ENCODE results near the gene ADGRG7.

DNA sequence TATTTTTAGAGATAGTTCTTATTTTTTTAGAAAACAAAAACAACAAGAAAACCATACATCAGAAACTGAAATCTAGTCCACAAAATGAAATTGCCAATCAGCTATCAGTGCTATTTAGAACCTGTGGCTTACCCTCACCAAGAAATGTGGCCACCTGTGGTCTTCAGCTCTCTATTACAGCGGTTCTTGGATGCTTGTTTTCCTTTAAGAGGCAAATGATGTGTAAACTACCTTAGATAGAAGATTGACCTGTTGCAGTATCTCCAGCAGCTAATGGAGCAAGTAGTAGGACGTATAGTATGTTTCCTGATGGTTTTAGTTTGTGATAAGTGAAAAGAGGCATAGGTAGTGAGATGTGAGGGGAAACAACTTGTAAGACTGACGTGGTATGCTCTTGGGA lies 121.1 kb downstream of the ADGRG7 start:
- TF ChIP-seq RBBP5 (IDR thresholded peaks at IDR 0.05; ENCODE audit: borderline replicate concordance, insufficient read depth, low read length, poor library complexity, severe bottlenecking) = no peak
- no peak for TF ChIP-seq EZH2 (IDR thresholded peaks at IDR 0.05; ENCODE audit: borderline replicate concordance, low read depth, low read length)
- TF ChIP-seq PHF8 (IDR thresholded peaks at IDR 0.05; ENCODE audit: borderline replicate concordance, low read length) = no peak
- TF ChIP-seq ARNT (IDR thresholded peaks at IDR 0.05) = no peak
- TF ChIP-seq, protein P1, sequence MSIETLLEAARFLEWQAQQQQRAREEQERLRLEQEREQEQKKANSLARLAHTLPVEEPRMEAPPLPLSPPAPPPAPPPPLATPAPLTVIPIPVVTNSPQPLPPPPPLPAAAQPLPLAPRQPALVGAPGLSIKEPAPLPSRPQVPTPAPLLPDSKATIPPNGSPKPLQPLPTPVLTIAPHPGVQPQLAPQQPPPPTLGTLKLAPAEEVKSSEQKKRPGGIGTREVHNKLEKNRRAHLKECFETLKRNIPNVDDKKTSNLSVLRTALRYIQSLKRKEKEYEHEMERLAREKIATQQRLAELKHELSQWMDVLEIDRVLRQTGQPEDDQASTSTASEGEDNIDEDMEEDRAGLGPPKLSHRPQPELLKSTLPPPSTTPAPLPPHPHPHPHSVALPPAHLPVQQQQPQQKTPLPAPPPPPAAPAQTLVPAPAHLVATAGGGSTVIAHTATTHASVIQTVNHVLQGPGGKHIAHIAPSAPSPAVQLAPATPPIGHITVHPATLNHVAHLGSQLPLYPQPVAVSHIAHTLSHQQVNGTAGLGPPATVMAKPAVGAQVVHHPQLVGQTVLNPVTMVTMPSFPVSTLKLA (conservative IDR thresholded peaks at IDR 0.05) = no peak
- TF ChIP-seq, protein P2, sequence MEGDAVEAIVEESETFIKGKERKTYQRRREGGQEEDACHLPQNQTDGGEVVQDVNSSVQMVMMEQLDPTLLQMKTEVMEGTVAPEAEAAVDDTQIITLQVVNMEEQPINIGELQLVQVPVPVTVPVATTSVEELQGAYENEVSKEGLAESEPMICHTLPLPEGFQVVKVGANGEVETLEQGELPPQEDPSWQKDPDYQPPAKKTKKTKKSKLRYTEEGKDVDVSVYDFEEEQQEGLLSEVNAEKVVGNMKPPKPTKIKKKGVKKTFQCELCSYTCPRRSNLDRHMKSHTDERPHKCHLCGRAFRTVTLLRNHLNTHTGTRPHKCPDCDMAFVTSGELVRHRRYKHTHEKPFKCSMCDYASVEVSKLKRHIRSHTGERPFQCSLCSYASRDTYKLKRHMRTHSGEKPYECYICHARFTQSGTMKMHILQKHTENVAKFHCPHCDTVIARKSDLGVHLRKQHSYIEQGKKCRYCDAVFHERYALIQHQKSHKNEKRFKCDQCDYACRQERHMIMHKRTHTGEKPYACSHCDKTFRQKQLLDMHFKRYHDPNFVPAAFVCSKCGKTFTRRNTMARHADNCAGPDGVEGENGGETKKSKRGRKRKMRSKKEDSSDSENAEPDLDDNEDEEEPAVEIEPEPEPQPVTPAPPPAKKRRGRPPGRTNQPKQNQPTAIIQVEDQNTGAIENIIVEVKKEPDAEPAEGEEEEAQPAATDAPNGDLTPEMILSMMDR (IDR thresholded peaks at IDR 0.05 in 2 of 3, conservative IDR thresholded peaks at IDR 0.05 in 1 of 3; ENCODE audit: insufficient read depth in 2 of 3, low read depth in 1 of 3, low read length in 3 of 3) = no peak
- TF ChIP-seq PHB2 (IDR thresholded peaks at IDR 0.05; ENCODE audit: low read depth) = no peak
- TF ChIP-seq POLR2A (conservative IDR thresholded peaks at IDR 0.05) = no peak
